ENCODE measurements around the gene RBPMS2.

RBPMS2 gene

GRCh38 chr15:64747578-64747977 is 27.8 kb downstream of the RBPMS2 start:
- Histone ChIP-seq H3K27ac (no peak overlapping the region), H3K36me3 (ENCODE audit: insufficient read depth) (no peaks in the 10 kb centered on the region), H3K79me2 (ENCODE audit: insufficient read depth, low read depth) (no peaks in the 10 kb centered on the region), H4K20me1 (ENCODE audit: insufficient read depth) (no peaks in the 10 kb centered on the region), H2AFZ (ENCODE audit: low read depth) (no peak overlapping the region), H3K27me3 (ENCODE audit: insufficient read depth, low read depth) (no peaks in the 10 kb centered on the region; the same call in 1 of the 2 replicates), H3K4me3 (IDR thresholded peaks at IDR 0.05; ENCODE audit: insufficient read depth, low read depth, low read length) (no peak overlapping the region), H3K9ac (no peak overlapping the region), H3K4me2 (no peak overlapping the region), H3K4me1 (ENCODE audit: low read depth, poor library complexity, severe bottlenecking) (no peaks in the 10 kb centered on the region)
- TF ChIP-seq CTCF (conservative IDR thresholded peaks at IDR 0.05; ENCODE audit: low read depth, low read length): no peak

GRCh38 chr15:64746921-64747320 is 28.5 kb downstream of the RBPMS2 start:
- Histone ChIP-seq H3K27me3 (ENCODE audit: insufficient read depth, low read depth) (no peaks in the 10 kb centered on the region; the same call in 1 of the 2 replicates), H3K4me3 (IDR thresholded peaks at IDR 0.05; ENCODE audit: insufficient read depth, low read depth, low read length) (no peak overlapping the region), H3K27ac (no peak overlapping the region), H3K4me1 (ENCODE audit: low read depth, poor library complexity, severe bottlenecking) (no peaks in the 10 kb centered on the region), H4K20me1 (ENCODE audit: insufficient read depth) (no peaks in the 10 kb centered on the region), H2AFZ (ENCODE audit: low read depth) (no peak overlapping the region), H3K4me2 (no peak overlapping the region), H3K9ac (no peak overlapping the region), H3K36me3 (ENCODE audit: insufficient read depth) (no peaks in the 10 kb centered on the region), H3K79me2 (ENCODE audit: insufficient read depth, low read depth) (no peaks in the 10 kb centered on the region)
- no peak for TF ChIP-seq CTCF (conservative IDR thresholded peaks at IDR 0.05; ENCODE audit: low read depth, low read length)

- H3K36me3 ChIP-seq (ENCODE audit: insufficient read depth): no peaks in the 10 kb centered on the region
Measured at GRCh38 chr15:64746356-64746755, 29.0 kb downstream of the RBPMS2 start.

GRCh38 chr15:64743691-64744090 is 31.7 kb downstream of the RBPMS2 start:
- no peaks in the 10 kb centered on the region for H3K36me3 ChIP-seq (ENCODE audit: insufficient read depth)

More at GRCh38 chr15:64746356-64746755, 29.0 kb downstream of the RBPMS2 start:
- no peaks in the 10 kb centered on the region; the same call in 1 of the 2 replicates for H3K27me3 ChIP-seq (ENCODE audit: insufficient read depth, low read depth)
- H3K4me1 ChIP-seq (ENCODE audit: low read depth, poor library complexity, severe bottlenecking): no peaks in the 10 kb centered on the region
- H2AFZ ChIP-seq (ENCODE audit: low read depth): no peak overlapping the region
- no peak overlapping the region for H3K27ac ChIP-seq
- H3K79me2 ChIP-seq (ENCODE audit: insufficient read depth, low read depth): no peaks in the 10 kb centered on the region
- no peaks in the 10 kb centered on the region for H4K20me1 ChIP-seq (ENCODE audit: insufficient read depth)
- no peak overlapping the region for H3K9ac ChIP-seq
- no peak overlapping the region for H3K4me2 ChIP-seq
- no peak overlapping the region for H3K4me3 ChIP-seq (IDR thresholded peaks at IDR 0.05; ENCODE audit: insufficient read depth, low read depth, low read length)
- no peak for TF ChIP-seq CTCF (conservative IDR thresholded peaks at IDR 0.05; ENCODE audit: low read depth, low read length)

More at GRCh38 chr15:64743691-64744090, 31.7 kb downstream of the RBPMS2 start:
- Histone ChIP-seq H2AFZ (ENCODE audit: low read depth) (no peak overlapping the region), H3K4me2 (no peak overlapping the region), H3K27ac (no peak overlapping the region), H3K27me3 (ENCODE audit: insufficient read depth, low read depth) (no peaks in the 10 kb centered on the region), H3K4me1 (ENCODE audit: low read depth, poor library complexity, severe bottlenecking) (no peaks in the 10 kb centered on the region), H3K4me3 (IDR thresholded peaks at IDR 0.05; ENCODE audit: insufficient read depth, low read depth, low read length) (no peak overlapping the region), H3K79me2 (ENCODE audit: insufficient read depth, low read depth) (no peaks in the 10 kb centered on the region), H4K20me1 (ENCODE audit: insufficient read depth) (no peaks in the 10 kb centered on the region), H3K9ac (no peak overlapping the region)
- no peak for TF ChIP-seq CTCF (conservative IDR thresholded peaks at IDR 0.05; ENCODE audit: low read depth, low read length)

All from KMS-11 (cell line).